ENCODE results near the gene PCDHB15. TPM values are rescaled to one million over a fixed set of nuclear protein-coding genes. Genes with fewer than 3 reads are reported as not detected.
"Not testable (repeated sequence)": the region's sequence is repeated elsewhere in the genome, so short reads cannot be mapped to it uniquely, and the experiment has no call there.

The PCDHB15 gene
- total RNA-seq, 1 experiment from 2014 or later: 0.07 TPM

DNA sequence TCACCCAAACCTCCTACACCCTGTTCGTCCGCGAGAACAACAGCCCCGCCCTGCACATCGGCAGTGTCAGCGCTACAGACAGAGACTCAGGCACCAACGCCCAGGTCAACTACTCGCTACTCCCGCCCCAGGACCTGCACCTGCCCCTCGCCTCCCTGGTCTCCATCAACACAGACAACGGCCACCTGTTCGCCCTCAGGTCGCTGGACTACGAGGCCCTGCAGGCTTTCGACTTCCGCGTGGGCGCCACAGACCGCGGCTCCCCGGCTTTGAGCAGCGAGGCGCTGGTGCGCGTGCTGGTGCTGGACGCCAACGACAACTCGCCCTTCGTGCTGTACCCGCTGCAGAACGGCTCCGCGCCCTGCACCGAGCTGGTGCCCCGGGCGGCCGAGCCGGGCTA, 44.1 kb upstream of the PCDHB15 start:
- H3K36me3 ChIP-seq (ENCODE audit: control insufficient read depth in 1 of 2, insufficient read depth in 2 of 2, low read length in 2 of 2); H3K27me3 ChIP-seq (ENCODE audit: insufficient read depth, low read length); H3K4me2 ChIP-seq (ENCODE audit: low read length); H3K4me1 ChIP-seq (ENCODE audit: control insufficient read depth in 1 of 2, insufficient read depth in 2 of 2, low read length in 2 of 2); H3K27ac ChIP-seq (ENCODE audit: low read depth, low read length); H4K20me1 ChIP-seq (ENCODE audit: insufficient read depth); DNase-seq (ENCODE audit: low read depth, low spot score); intact Hi-C loops (cut with micrococcal nuclease); RAD21 ChIA-PET (ENCODE audit: low non-redundant PET in 1 of 2, low total read pairs in 2 of 2, uncharacterized antibody in 2 of 2, unreplicated experiment in 2 of 2); H3K9me2 ChIP-seq (ENCODE audit: insufficient read depth); CTCF ChIA-PET; BruUV-seq (replicated peaks); ATAC-seq; H3K79me2 ChIP-seq (ENCODE audit: insufficient read depth, low read length); H3K9ac ChIP-seq (ENCODE audit: low read length); H3K4me3 ChIP-seq (replicated peaks in 1 of 2; ENCODE audit: low read depth in 1 of 2, low read length in 2 of 2); POLR2A ChIA-PET; H2AFZ ChIP-seq (ENCODE audit: low read depth, low read length, poor library complexity, severe bottlenecking): not testable (repeated sequence)
- H3K9me3 ChIP-seq (ENCODE audit: control insufficient read depth in 1 of 2, insufficient read depth in 1 of 2, low read depth in 1 of 2, low read length in 2 of 2): peaks cover 0 to 11% of the 10 kb centered on the region in 2 experiments; a peak in 3 of 4 replicates

- H3K79me2 ChIP-seq (ENCODE audit: insufficient read depth, low read length); POLR2A ChIA-PET; H3K27ac ChIP-seq (ENCODE audit: low read depth, low read length); H4K20me1 ChIP-seq (ENCODE audit: insufficient read depth); H3K27me3 ChIP-seq (ENCODE audit: insufficient read depth, low read length); H3K4me1 ChIP-seq (ENCODE audit: control insufficient read depth in 1 of 2, insufficient read depth in 2 of 2, low read length in 2 of 2); H3K9ac ChIP-seq (ENCODE audit: low read length); RAD21 ChIA-PET (ENCODE audit: low non-redundant PET in 1 of 2, low total read pairs in 2 of 2, uncharacterized antibody in 2 of 2, unreplicated experiment in 2 of 2); ATAC-seq; intact Hi-C loops (cut with micrococcal nuclease); DNase-seq (ENCODE audit: low read depth, low spot score); H2AFZ ChIP-seq (ENCODE audit: low read depth, low read length, poor library complexity, severe bottlenecking); H3K9me2 ChIP-seq (ENCODE audit: insufficient read depth); CTCF ChIA-PET; H3K36me3 ChIP-seq (ENCODE audit: control insufficient read depth in 1 of 2, insufficient read depth in 2 of 2, low read length in 2 of 2); BruUV-seq (replicated peaks); H3K4me2 ChIP-seq (ENCODE audit: low read length); H3K4me3 ChIP-seq (replicated peaks in 1 of 2; ENCODE audit: low read depth in 1 of 2, low read length in 2 of 2): not testable (repeated sequence)
- H3K9me3 ChIP-seq (ENCODE audit: control insufficient read depth in 1 of 2, insufficient read depth in 1 of 2, low read depth in 1 of 2, low read length in 2 of 2): peaks cover 0 to 11% of the 10 kb centered on the region in 2 experiments; a peak in 3 of 4 replicates
Observed at GRCh38 chr5:141201646-141202045, 43.5 kb upstream of the PCDHB15 start.

DNA sequence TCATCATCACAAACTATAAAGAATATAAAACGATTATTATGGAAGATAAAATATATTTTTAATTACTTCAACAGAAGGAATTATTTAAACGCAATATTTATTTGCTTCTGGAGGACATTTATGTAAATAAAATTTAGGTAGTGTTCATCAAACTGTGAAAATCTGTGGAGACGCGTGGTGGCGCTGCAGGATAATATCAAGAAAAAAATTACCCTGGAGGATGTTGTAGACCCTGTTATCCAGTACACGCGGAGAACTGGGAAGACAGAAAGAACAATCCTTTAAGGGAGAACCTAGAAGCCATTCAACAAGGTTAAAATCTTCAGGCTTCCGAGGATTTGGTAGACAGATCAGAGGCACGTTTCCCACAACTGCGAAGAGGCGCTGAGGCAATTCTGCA, 36.7 kb upstream of the PCDHB15 start, which contains the start of gene PCDHB12:
Gene PCDHB12, plus strand, starts transcription at position 242 of the 400 bp plus-strand sequence. CDS start 189 bp downstream, outside the sequence.
- no peak within 1 kb of the TSS for H2AFZ ChIP-seq (ENCODE audit: low read depth, low read length, poor library complexity, severe bottlenecking)
- RAD21 ChIA-PET (ENCODE audit: low non-redundant PET in 1 of 2, low total read pairs in 2 of 2, uncharacterized antibody in 2 of 2, unreplicated experiment in 2 of 2): no interaction called here
- TF ChIP-seq, protein P1, sequence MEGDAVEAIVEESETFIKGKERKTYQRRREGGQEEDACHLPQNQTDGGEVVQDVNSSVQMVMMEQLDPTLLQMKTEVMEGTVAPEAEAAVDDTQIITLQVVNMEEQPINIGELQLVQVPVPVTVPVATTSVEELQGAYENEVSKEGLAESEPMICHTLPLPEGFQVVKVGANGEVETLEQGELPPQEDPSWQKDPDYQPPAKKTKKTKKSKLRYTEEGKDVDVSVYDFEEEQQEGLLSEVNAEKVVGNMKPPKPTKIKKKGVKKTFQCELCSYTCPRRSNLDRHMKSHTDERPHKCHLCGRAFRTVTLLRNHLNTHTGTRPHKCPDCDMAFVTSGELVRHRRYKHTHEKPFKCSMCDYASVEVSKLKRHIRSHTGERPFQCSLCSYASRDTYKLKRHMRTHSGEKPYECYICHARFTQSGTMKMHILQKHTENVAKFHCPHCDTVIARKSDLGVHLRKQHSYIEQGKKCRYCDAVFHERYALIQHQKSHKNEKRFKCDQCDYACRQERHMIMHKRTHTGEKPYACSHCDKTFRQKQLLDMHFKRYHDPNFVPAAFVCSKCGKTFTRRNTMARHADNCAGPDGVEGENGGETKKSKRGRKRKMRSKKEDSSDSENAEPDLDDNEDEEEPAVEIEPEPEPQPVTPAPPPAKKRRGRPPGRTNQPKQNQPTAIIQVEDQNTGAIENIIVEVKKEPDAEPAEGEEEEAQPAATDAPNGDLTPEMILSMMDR (IDR thresholded peaks at IDR 0.05 in 2 of 3, conservative IDR thresholded peaks at IDR 0.05 in 1 of 3; ENCODE audit: borderline replicate concordance in 1 of 3, insufficient read depth in 1 of 3, low read depth in 2 of 3, low read length in 2 of 3): 0 out of 6 replicates have a peak, but pooled peaks of 1 of the 3 experiments have one; percentile 14
- no peak for TF ChIP-seq TCF7L2 (IDR thresholded peaks at IDR 0.05; ENCODE audit: borderline replicate concordance, extremely low read depth, insufficient read depth, insufficient read length)
- CTCF ChIA-PET: no interaction called here
- intact Hi-C loops (cut with micrococcal nuclease): no loop called here
- DNase-seq (ENCODE audit: low read depth, low spot score): no peak
- POLR2A ChIA-PET: no interaction called here
- H3K79me2 ChIP-seq (ENCODE audit: insufficient read depth, low read length): no peaks in the 10 kb centered on the region
- H3K4me3 ChIP-seq (replicated peaks in 1 of 2; ENCODE audit: low read depth in 1 of 2, low read length in 2 of 2): no peak within 1 kb of the TSS
- no peak within 1 kb of the TSS for H3K27ac ChIP-seq (ENCODE audit: low read depth, low read length)
- ATAC-seq: no peak
- no peak within 1 kb of the TSS for H3K9ac ChIP-seq (ENCODE audit: low read length)
- no peak within 1 kb of the TSS for H3K4me2 ChIP-seq (ENCODE audit: low read length)
- no peaks in the 10 kb centered on the region for H3K9me2 ChIP-seq (ENCODE audit: insufficient read depth)
- no peaks in the 10 kb centered on the region for H3K27me3 ChIP-seq (ENCODE audit: insufficient read depth, low read length)
- no peaks in the 10 kb centered on the region for H3K4me1 ChIP-seq (ENCODE audit: control insufficient read depth in 1 of 2, insufficient read depth in 2 of 2, low read length in 2 of 2)
- no peaks in the 10 kb centered on the region for H3K36me3 ChIP-seq (ENCODE audit: control insufficient read depth in 1 of 2, insufficient read depth in 2 of 2, low read length in 2 of 2)
- no peaks in the 10 kb centered on the region for H4K20me1 ChIP-seq (ENCODE audit: insufficient read depth)
- BruUV-seq (replicated peaks): no TSS peak
- no peaks in the 10 kb centered on the region; a peak in 1 of 4 replicates for H3K9me3 ChIP-seq (ENCODE audit: control insufficient read depth in 1 of 2, insufficient read depth in 1 of 2, low read depth in 1 of 2, low read length in 2 of 2)

- H3K9ac ChIP-seq (ENCODE audit: low read length); H3K36me3 ChIP-seq (ENCODE audit: control insufficient read depth in 1 of 2, insufficient read depth in 2 of 2, low read length in 2 of 2); RAD21 ChIA-PET (ENCODE audit: low non-redundant PET in 1 of 2, low total read pairs in 2 of 2, uncharacterized antibody in 2 of 2, unreplicated experiment in 2 of 2); DNase-seq (ENCODE audit: low read depth, low spot score); H3K4me2 ChIP-seq (ENCODE audit: low read length); ATAC-seq; H3K4me3 ChIP-seq (replicated peaks in 1 of 2; ENCODE audit: low read depth in 1 of 2, low read length in 2 of 2); H3K27ac ChIP-seq (ENCODE audit: low read depth, low read length); H3K27me3 ChIP-seq (ENCODE audit: insufficient read depth, low read length); H4K20me1 ChIP-seq (ENCODE audit: insufficient read depth); H3K4me1 ChIP-seq (ENCODE audit: control insufficient read depth in 1 of 2, insufficient read depth in 2 of 2, low read length in 2 of 2); H3K9me2 ChIP-seq (ENCODE audit: insufficient read depth); H3K79me2 ChIP-seq (ENCODE audit: insufficient read depth, low read length); H3K9me3 ChIP-seq (ENCODE audit: control insufficient read depth in 1 of 2, insufficient read depth in 1 of 2, low read depth in 1 of 2, low read length in 2 of 2); CTCF ChIA-PET; intact Hi-C loops (cut with micrococcal nuclease); POLR2A ChIA-PET; H2AFZ ChIP-seq (ENCODE audit: low read depth, low read length, poor library complexity, severe bottlenecking); BruUV-seq (replicated peaks): not testable (repeated sequence)
Observed at GRCh38 chr5:141210281-141210680, 34.9 kb upstream of the PCDHB15 start.

Data from HCT116 (cell line).